NOMO-1 (cell line): Measurements from ENCODE around the gene E2F8.
"Not testable (repeated sequence)": the region's sequence is repeated elsewhere in the genome, so short reads cannot be mapped to it uniquely, and the experiment has no call there.

Experiments
- DNase-seq, 2 experiments: peaks; one replicate each; lab custom pipeline; 2025; ENCODE audit not compliant: unreplicated experiment in 2 of 2; lab: John Stamatoyannopoulos, UW

E2F8 gene

GRCh38 chr11:19240420-19241259 lies at the start of gene E2F8:
Gene E2F8 (minus strand): TSS chr11:19240945. CDS start chr11:19240121, 824 bp downstream.
- DNase-seq: peak; percentile 94 to 95

- DNase-seq: no peak
Measured at GRCh38 chr11:19290356-19290755, 49.6 kb upstream of the E2F8 start.

GRCh38 chr11:19288256-19288655 lies 47.5 kb upstream of the E2F8 start:
- DNase-seq: no peak

- no peak for DNase-seq
Measured at GRCh38 chr11:19286411-19286810, 45.7 kb upstream of the E2F8 start.

- DNase-seq: no peak
Measured at GRCh38 chr11:19284881-19285280, 44.1 kb upstream of the E2F8 start.

- no peak for DNase-seq
Measured at GRCh38 chr11:19283991-19284390, 43.2 kb upstream of the E2F8 start.

- no peak for DNase-seq
Measured at GRCh38 chr11:19281555-19281954, 40.8 kb upstream of the E2F8 start.

- DNase-seq: no peak
Measured at GRCh38 chr11:19281041-19281440, 40.3 kb upstream of the E2F8 start.

GRCh38 chr11:19279451-19279850 lies 38.7 kb upstream of the E2F8 start:
- DNase-seq: peak in 1 of 2 experiments; percentile 19

GRCh38 chr11:19276859-19277808 lies 36.4 kb upstream of the E2F8 start:
- peak; percentile 53 to 54 for DNase-seq

- DNase-seq: no peak
Measured at GRCh38 chr11:19275496-19275895, 34.8 kb upstream of the E2F8 start.

GRCh38 chr11:19273219-19273618 lies 32.5 kb upstream of the E2F8 start:
- not testable (repeated sequence) for DNase-seq

GRCh38 chr11:19268909-19269308 lies 28.2 kb upstream of the E2F8 start:
- DNase-seq: no peak

GRCh38 chr11:19267567-19267966 lies 26.8 kb upstream of the E2F8 start:
- DNase-seq: no peak

- DNase-seq: peak in 1 of 2 experiments; percentile 38
Measured at GRCh38 chr11:19263333-19263732, 22.6 kb upstream of the E2F8 start.

- peak; percentile 18 to 60 for DNase-seq
Measured at GRCh38 chr11:19259487-19260345, 19.0 kb upstream of the E2F8 start.

GRCh38 chr11:19258641-19259230 lies 18.0 kb upstream of the E2F8 start:
- DNase-seq: no peak

- DNase-seq: not testable (repeated sequence)
Measured at GRCh38 chr11:19254441-19254840, 13.7 kb upstream of the E2F8 start.

GRCh38 chr11:19253817-19254216 lies 13.1 kb upstream of the E2F8 start:
- peak in 1 of 2 experiments; percentile 41 for DNase-seq

GRCh38 chr11:19253153-19253745 lies 12.5 kb upstream of the E2F8 start:
- DNase-seq: no peak
